Urinary bladder (tissue), 4 donors: Measurements from ENCODE around the gene SPATS1. TPM values are rescaled to one million over a fixed set of nuclear protein-coding genes. Genes with fewer than 3 reads are reported as not detected.
"Not testable (repeated sequence)": the region's sequence is repeated elsewhere in the genome, so short reads cannot be mapped to it uniquely, and the experiment has no call there.

ENCODE experiments used
- DNase-seq: peaks from one replicate; pipeline ENCODE4 v3.0.0-alpha.2; 2015; ENCODE audit errors: extremely low spot score
- H3K27ac ChIP-seq: one replicate; pipeline ENCODE4 v1.5.1; 2013; ENCODE audit warnings: low read depth, mild to moderate bottlenecking, moderate library complexity
- H3K36me3 ChIP-seq: one replicate; pipeline ENCODE4 v1.6.1; 2013; ENCODE audit warnings: mild to moderate bottlenecking, moderate library complexity; ENCODE audit not compliant: insufficient read depth
- H3K4me1 ChIP-seq: one replicate; pipeline ENCODE4 v1.6.1; 2013; ENCODE audit warnings: mild to moderate bottlenecking, moderate library complexity; ENCODE audit not compliant: insufficient read depth
- H3K4me3 ChIP-seq: one replicate; pipeline ENCODE4 v1.5.1; 2013; ENCODE audit warnings: low read depth, low read length
- WGBS: extraction: QIAGEN DNeasy Blood & Tissue Kit; methylation state at CpG from one replicate; pipeline ENCODE4 v1.1.7; 2013; 5-methylcytosine and 5-hydroxymethylcytosine counted together
- polyA plus RNA-seq: library from polyadenylated mRNA; stranded (reverse); fragments of 200-250 nt; gene quantifications from one replicate; pipeline ENCODE4 v1.2.3, GENCODE V29; 2013
- total RNA-seq: library from RNA; depleted of rRNA; stranded (reverse); fragments of >200 nt; gene quantifications from one replicate; pipeline ENCODE4 v1.2.3, GENCODE V29; 2014
- donor health status: healthy with polysubstance abuse.
- donor health status: healthy.

Gene SPATS1
- total and polyA plus RNA-seq, 2 donors, result not detected

DNA sequence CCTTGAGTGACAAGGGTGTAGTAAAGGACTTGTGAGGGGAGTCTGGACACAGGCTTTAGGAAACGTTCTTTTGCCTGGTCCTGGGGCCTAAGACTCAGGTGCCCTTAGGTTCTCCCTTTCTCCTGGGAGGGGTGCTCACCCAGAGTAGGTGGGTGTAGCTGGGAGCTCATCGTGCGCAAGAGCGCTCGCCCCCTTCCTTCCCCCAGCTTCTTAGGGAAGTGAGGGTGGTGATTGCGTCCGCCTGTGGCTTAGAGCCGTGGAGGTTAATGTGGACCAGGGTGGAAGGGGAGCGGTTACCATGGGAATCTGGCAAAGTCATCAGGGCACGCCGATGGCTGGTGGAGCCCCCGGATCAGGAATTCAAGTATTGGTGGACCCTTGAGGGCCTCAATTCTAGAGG lies 26.0 kb upstream of the SPATS1 start:
- no peak for DNase-seq
- no peak overlapping the region for H3K27ac ChIP-seq
- H3K36me3 ChIP-seq, result no peaks in the 10 kb centered on the region
- H3K4me1 ChIP-seq, result peaks cover 3% of the 10 kb centered on the region
- H3K4me3 ChIP-seq, result no peak overlapping the region
- 80% methylated on average over 12 of the region's 12 CpGs for WGBS

DNA sequence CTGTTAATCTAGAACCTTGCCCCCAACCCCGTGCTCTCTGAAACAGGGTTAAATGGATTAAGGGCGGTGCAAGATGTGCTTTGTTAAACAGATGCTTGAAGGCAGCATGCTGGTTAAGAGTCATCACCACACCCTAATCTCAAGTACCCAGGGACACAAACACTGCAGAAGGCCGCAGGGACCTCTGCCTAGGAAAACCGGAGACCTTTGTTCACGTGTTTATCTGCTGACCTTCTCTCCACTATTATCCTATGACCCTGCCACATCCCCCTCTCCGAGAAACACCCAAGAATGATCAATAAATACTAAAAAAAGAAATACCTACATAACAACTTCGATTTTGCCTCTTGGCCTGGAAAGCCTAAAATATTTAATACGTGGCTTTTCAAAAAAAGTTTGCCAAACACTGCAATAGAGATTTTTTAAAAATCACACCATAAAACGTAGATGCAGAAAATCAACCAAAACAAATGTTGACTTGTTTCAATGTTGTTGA lies 25.3 kb upstream of the SPATS1 start:
- 74% methylated on average over 9 of the region's 9 CpGs for WGBS

DNA sequence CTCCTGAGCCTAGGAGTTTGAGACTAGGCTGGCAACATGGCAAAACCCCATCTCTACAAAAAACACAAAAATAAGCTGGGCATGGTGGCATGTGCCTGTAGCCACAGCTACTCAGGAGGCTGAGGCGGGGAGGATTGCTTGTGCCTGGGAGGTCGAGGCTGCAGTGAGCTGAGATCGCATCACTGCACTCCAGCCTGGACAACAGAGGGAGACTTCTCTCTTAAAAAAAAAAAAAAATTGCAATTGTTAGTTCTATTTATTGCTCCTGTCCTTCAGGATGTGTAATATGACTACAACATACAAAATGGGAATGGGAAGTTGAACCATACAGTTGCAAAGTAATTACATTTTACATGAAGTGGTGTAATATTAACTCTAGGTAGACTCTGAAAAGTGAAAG lies 21.2 kb upstream of the SPATS1 start:
- 87% methylated on average over 3 of the region's 3 CpGs for WGBS
- H3K4me3 ChIP-seq, result no peak overlapping the region

More for the DNA sequence above, 25.3 kb upstream of the SPATS1 start:
- H3K4me1 ChIP-seq, H3K4me3 ChIP-seq, H3K27ac ChIP-seq, DNase-seq, H3K36me3 ChIP-seq: not testable (repeated sequence)

DNA sequence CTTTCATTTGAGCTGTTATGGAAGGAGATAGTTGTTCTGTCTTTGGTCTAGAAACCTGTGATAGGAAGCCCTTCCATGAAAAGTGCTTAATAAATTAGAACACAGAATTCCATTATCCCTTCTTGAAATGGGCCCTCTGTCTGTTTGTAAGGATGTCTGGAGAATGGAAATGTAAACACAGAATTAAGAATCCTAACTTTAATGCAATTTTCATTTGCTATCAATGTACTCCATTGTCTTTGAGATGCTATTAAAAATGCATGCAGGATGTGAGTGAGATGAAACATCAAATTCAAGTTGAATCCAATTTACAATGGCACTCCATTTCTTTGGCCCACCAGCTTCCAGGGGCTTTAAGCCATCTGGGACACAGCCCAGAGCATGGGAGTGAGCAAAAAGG lies 15.4 kb upstream of the SPATS1 start:
- H3K4me1 ChIP-seq, result no peaks in the 10 kb centered on the region
- H3K4me3 ChIP-seq, result no peak overlapping the region
- H3K27ac ChIP-seq, result no peak overlapping the region
- no peak for DNase-seq
- no peaks in the 10 kb centered on the region for H3K36me3 ChIP-seq

More for the DNA sequence above, 21.2 kb upstream of the SPATS1 start:
- DNase-seq, result no peak
- Histone ChIP-seq H3K27ac (no peak overlapping the region), H3K36me3 (no peaks in the 10 kb centered on the region), H3K4me1 (no peaks in the 10 kb centered on the region)

DNA sequence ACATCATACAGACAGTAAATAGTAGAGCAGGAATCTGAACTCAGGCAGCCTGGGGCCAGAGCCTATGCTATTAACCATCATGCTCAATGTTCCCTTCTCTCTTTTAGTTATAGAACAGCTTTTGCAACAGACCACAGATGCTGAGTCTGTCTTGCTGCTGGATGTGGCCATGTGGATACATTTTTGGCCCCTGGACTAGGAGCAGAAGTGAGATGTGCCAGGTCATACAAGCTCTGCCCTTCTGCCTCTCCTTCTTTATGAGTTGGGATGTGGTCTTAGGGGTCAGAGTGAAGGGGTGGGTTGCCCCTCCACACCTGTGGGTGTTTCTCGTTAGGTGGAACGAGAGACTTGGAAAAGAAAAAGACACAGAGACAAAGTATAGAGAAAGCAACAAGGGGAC lies 14.7 kb upstream of the SPATS1 start:
- Histone ChIP-seq H3K36me3 (no peaks in the 10 kb centered on the region), H3K4me1 (no peaks in the 10 kb centered on the region), H3K4me3 (no peak overlapping the region), H3K27ac (no peak overlapping the region)
- 60% methylated on average over 2 of the region's 2 CpGs for WGBS
- DNase-seq, result no peak

DNA sequence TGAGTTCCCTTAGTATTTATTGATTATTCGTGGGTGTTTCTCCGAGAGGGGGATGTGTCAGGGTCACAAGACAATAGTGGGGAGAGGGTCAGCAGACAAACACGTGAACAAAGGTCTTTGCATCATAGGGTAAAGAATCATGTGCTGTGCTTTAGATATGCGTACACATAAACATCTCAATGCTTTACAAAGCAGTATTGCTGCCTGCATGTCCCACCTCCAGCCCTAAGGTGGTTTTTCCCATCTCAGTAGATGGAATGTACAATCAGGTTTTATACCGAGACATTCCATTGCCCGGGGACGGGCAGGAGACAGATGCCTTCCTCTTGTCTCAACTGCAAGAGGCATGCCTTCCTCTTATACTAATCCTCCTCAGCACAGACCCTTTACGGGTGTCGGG lies 14.2 kb upstream of the SPATS1 start:
- not testable (repeated sequence) for H3K27ac ChIP-seq, H3K4me3 ChIP-seq, DNase-seq, H3K36me3 ChIP-seq, H3K4me1 ChIP-seq
- 28% methylated on average over 7 of the region's 9 CpGs for WGBS

DNA sequence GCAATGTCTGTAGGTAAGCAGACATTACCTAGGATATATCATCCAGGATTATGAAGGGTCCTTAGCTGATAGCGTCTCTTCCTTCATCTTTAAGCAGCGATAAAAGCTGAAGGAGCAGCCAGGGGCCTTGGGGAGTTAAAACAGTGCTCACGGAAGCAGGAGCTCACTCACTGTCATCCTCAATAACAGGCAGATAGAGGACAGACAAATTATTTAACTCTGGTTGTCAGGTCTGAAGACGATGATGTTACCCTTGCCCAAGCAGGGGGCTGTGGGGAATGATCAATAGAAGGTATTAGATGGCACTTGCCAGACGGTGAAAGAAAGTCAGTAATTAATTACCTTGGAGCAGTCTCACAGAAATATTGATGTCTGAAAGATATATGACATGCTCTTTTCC lies 12.6 kb upstream of the SPATS1 start:
- DNase-seq, result no peak
- Histone ChIP-seq H3K4me1 (no peaks in the 10 kb centered on the region), H3K27ac (no peak overlapping the region), H3K36me3 (no peaks in the 10 kb centered on the region), H3K4me3 (no peak overlapping the region)
- 67% methylated on average over 5 of the region's 5 CpGs for WGBS

DNA sequence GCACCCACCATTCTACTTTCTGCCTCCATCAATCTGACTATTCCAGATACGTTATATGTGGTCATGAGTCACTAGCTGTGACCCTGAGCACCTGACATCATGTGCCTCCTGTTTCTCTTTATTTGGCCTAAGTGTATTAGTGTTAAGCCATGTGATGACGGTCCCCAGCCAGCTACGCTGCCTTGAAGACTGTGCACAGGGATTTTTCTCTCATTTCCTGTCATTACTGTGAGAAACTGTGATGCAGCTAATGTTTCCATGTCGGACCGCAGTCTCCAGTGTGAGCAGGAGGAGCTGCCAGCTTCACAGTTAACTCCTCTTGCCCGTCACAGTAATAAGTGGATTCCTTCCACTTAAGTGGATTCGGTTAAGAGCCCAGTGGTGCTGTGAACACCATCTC lies 9.9 kb upstream of the SPATS1 start:
- Histone ChIP-seq H3K36me3 (no peaks in the 10 kb centered on the region), H3K4me3 (no peak overlapping the region), H3K4me1 (no peaks in the 10 kb centered on the region), H3K27ac (no peak overlapping the region)
- WGBS, result 43% methylated on average over 7 of the region's 7 CpGs
- no peak for DNase-seq

DNA sequence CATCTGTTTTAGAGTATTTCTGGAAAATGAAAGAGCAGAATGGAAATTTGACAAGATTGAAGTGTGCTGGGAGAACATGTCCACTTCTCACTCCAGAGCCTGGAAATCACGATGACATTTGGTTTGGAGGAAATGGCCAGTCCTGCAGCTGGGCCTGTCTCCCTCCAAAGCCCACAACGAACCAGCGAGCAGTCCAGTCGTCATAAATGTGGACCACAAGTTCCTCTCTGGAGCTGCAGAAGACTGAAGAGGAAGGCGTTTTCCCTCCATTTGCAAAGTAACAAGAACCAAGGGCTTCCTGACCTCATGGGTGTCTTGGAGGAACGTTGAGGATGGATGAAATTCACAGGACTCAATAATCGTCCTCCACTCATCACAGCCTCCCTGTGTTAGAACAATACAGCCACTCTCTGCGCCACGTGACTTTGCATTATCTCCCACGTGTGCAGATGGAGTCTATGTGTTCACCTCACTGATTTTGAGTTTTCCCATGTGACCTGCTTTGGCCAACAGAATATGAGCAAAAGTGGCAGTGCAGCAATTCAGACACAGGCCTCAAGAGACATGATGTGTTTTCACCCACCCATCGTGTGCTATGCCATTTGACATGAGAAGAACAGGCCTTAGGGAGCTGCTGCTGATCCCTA lies 9.1 kb upstream of the SPATS1 start:
- 70% methylated on average over 11 of the region's 11 CpGs for WGBS
- Histone ChIP-seq H3K36me3 (no peaks in the 10 kb centered on the region), H3K27ac (no peak overlapping the region), H3K4me1 (no peaks in the 10 kb centered on the region), H3K4me3 (no peak overlapping the region)
- no peak for DNase-seq

DNA sequence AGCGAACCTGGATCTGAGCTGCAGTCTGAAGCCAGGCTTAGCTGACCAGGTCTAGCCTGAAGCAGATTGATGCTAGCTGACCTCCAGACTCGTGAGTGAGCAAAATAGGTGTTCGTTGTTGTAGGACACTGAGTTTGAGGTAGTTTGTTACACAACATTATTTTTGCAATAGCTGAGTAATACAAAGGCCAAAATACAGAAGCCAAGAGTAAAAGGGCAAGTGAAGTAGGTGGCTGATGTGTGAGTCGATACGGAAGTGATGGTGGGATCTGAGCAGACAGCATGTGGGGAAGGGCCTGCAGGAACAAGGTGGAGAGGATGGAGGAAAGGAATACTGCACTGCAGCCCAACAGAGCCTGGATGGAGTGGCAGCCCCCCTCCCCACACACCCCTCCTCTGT lies 8.5 kb upstream of the SPATS1 start:
- no peaks in the 10 kb centered on the region for H3K36me3 ChIP-seq
- no peak overlapping the region for H3K4me3 ChIP-seq
- H3K4me1 ChIP-seq, result no peaks in the 10 kb centered on the region
- 89% methylated on average over 5 of the region's 5 CpGs for WGBS
- H3K27ac ChIP-seq, result no peak overlapping the region
- no peak for DNase-seq

DNA sequence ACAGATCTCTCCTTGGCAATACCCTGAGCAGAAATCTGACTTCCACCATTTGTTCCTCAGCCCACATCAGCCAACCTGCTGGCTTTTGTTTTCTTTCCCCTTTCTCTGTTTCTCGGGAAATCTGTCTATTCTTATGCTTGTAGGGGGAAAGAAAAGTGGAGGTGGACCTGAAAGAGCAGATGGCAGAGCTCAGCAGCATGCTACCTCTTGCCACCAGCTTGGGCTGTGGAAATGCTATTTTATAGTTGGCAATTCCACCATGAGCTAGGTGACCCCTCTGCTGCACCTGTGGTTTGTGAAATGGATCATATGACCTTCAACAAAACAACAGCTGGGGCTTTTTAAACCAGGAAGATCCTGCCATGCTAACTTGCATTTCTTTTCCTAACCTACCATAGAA lies 6.8 kb upstream of the SPATS1 start:
- DNase-seq, result no peak
- H3K27ac ChIP-seq, result no peak overlapping the region
- 76% methylated on average over 1 of the region's 1 CpG for WGBS
- no peak overlapping the region for H3K4me3 ChIP-seq
- no peaks in the 10 kb centered on the region for H3K36me3 ChIP-seq
- H3K4me1 ChIP-seq, result no peaks in the 10 kb centered on the region

DNA sequence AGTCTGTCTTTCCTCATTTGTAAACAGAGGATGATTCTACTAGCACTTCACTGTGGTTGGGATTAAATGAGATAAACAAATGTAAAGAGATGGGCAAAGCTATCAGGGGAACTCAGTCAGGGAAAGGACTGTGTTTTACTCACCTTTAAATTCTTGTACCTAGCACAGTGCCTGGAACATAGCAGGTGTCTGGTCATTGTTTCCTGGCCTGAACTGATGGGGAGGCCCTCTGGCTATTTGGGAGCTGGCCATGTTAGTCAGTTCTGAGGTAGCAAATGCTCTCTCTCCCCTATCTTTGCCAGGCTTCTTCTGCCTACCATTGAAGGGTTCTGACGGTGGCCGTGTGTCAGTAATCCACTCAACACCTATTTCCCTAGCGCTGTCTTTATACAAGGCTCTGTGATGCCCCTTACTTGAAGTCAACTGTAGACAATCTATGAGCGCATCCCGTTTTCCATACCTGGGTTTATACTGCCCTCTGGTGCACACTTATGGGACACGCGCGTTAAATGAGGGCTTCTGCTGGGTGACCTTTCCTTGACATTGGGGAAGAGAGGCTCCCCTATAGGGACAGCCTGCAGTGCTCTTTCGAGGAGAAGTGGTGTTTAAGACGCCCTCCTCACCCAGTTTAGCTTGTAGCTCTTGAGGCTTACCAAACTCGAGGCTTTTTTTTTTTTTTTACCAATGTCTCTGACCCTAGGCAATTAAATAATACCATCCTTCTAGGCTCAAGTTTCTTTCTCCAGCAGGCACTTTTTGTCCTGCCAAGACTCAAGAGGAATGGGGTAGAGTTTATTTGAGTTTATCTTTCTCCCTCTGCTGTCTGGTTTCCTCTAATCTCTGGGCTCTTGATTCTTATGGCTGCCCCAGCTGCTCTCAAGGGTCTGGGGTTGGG lies 4.0 kb upstream of the SPATS1 start:
- peak; percentile 23 for DNase-seq
- Histone ChIP-seq H3K4me1 (no peaks in the 10 kb centered on the region), H3K36me3 (no peaks in the 10 kb centered on the region), H3K4me3 (no peak overlapping the region), H3K27ac (no peak overlapping the region)
- WGBS, result 4% methylated on average over 11 of the region's 11 CpGs

DNA sequence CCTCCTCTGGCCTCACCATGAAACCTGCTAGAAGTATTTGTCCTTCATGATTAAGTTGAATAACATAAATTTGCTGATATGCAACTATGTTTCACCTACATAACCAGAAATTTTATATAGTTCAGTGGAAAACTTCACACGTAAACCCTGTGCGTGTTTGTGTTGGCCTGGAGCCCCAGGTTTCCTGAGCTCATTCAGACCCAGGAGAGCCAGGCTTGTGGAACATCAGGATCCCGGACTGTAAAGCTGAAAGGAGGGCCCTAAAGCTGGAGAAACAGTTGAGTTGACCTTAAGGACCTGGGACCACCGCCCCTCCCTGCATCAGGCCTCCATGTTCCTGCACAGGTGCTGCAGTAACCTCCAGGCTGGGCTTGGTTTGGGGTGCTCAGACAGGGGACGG lies 3.1 kb upstream of the SPATS1 start:
- no peak for DNase-seq
- Histone ChIP-seq H3K27ac (no peak overlapping the region), H3K36me3 (no peaks in the 10 kb centered on the region), H3K4me3 (no peak overlapping the region), H3K4me1 (no peaks in the 10 kb centered on the region)
- WGBS, result 80% methylated on average over 5 of the region's 5 CpGs
